K562 treated with DMSO at 1 percent for 12 hours (cell line): ENCODE results near the gene PLCB4. TPM values are rescaled to one million over a fixed set of nuclear protein-coding genes. Genes with fewer than 3 reads are reported as not detected.

ENCODE experiments used
- total RNA-seq: library from RNA; unstranded; fragments of 300-600 nt; gene quantifications from 2 replicates; pipeline ENCODE4 v1.2.3, GENCODE V29; 2022; ENCODE audit not compliant: insufficient read depth

Gene PLCB4
- total RNA-seq: 0.35 TPM in 1 of 2 replicates, not detected in the other

DNA sequence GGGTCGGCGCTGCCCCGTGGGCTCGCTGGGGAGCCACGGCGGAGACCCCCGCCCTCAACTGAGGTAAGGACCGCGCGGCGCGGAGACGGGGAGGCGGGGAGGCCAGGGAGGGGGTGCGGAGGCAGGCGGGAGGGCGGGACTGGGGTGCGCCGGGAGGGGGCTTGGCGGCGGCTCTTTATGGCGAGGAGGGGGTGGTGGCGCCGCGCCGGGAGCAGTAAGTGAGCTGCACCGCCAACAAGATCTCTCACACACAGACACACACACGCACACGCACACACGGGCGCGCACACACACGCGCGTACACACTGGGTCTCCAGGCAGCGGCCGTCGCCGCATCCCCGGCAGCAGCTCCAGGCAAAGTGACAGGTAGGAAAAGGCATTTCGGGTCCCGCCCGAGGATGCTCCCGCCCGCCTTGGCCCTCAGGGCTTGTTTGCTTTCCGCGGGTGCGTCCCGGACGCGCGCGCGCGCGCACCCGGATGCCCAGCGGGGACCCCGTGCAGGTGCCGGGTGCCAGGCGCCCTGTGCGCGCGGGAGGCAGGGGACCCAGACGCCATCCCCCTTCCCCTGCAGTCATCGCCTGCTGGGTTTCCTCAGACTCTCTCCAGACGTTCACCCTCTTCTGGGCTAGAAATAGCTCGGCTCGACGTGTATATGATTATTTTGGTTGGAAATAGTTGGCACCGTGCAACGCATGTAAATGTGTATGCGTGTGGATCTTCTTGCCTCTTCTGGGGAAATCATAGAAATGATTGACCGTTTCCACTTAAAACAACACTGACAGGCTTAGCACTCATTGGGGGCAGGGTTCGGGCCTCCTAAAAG lies at the start of gene PLCB4:
TSS of gene PLCB4 (plus strand) at position 247 of the 823 bp plus-strand sequence. CDS start 238,728 bp downstream, outside the sequence.

DNA sequence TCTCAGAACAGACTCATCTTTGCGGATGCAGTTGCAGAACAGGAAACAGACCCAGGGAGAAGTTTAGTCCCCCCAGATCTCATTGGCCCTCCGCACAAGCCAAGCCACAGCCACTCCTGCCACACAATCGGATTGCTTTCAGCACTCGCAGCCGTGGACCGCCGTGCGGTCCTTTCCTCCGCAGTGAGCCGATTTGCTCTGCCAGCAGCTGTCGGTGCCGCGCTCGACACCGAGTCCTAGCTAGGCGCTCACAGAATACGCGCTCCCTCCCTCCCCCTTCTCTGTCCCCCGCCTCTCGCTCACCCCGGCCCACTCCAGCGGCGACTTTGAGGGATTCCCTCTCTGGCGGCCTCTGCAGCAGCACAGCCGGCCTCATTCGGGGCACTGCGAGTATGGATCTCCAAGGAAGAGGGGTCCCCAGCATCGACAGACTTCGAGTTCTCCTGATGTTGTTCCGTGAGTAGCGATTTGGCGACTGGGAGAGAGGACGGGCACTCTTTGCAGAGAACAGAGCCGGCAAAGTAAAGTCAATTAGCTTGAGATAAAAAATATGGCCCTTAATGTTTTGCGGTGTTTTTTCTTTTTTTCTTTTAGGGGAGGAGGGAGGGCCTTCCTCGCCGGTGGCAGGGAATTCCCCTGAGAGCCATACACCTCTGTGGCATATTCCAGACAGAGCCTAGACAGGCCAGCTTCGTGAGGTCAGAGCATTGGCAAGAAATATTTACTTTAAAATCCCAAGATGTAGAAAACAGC lies 445.8 kb downstream of the PLCB4 start, which contains the start of gene LAMP5:
TSS of gene LAMP5 (plus strand) at position 130 of the 753 bp plus-strand sequence. CDS start at position 393, 263 bp downstream.

